ENCODE results near the gene HNRNPR. TPM values are rescaled to one million over a fixed set of nuclear protein-coding genes. Genes with fewer than 3 reads are reported as not detected.

HNRNPR gene
- total RNA-seq, 2 experiments from 2014 or later = 92.0 to 93.3 TPM

GRCh38 chr1:23371987-23372880, 28.1 kb upstream of the HNRNPR start:
- peaks cover 27% of the 10 kb centered on the region for H3K4me1 ChIP-seq (ENCODE audit: insufficient read depth, low read length)
- DNase-seq (no peak), ATAC-seq (ENCODE audit: poor library complexity) (no peak)
- POLR2A ChIA-PET = no interaction called here
- TF ChIP-seq, protein P1, sequence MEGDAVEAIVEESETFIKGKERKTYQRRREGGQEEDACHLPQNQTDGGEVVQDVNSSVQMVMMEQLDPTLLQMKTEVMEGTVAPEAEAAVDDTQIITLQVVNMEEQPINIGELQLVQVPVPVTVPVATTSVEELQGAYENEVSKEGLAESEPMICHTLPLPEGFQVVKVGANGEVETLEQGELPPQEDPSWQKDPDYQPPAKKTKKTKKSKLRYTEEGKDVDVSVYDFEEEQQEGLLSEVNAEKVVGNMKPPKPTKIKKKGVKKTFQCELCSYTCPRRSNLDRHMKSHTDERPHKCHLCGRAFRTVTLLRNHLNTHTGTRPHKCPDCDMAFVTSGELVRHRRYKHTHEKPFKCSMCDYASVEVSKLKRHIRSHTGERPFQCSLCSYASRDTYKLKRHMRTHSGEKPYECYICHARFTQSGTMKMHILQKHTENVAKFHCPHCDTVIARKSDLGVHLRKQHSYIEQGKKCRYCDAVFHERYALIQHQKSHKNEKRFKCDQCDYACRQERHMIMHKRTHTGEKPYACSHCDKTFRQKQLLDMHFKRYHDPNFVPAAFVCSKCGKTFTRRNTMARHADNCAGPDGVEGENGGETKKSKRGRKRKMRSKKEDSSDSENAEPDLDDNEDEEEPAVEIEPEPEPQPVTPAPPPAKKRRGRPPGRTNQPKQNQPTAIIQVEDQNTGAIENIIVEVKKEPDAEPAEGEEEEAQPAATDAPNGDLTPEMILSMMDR (IDR thresholded peaks at IDR 0.05) = no peak
- CTCF ChIA-PET = no interaction called here
- Mint-ChIP-seq H3K27ac (no peak overlapping the region), H3K4me3 (peak overlapping the region; percentile 15), H3K4me1 (ENCODE audit: low read depth) (peaks cover 27% of the 10 kb centered on the region), H3K27me3 (no peaks in the 10 kb centered on the region), H3K9me3 (no peaks in the 10 kb centered on the region), H3K36me3 (ENCODE audit: low read depth) (peaks cover 16% of the 10 kb centered on the region)
- H3K36me3 ChIP-seq (ENCODE audit: insufficient read depth, low read length) = no peaks in the 10 kb centered on the region
- no peak overlapping the region for H3K27ac ChIP-seq (ENCODE audit: low read depth in 1 of 2, low read length in 2 of 2)
- H3K9me3 ChIP-seq (ENCODE audit: control insufficient read depth in 1 of 2, insufficient read depth in 1 of 2, low read length in 2 of 2) = no peaks in the 10 kb centered on the region
- H3K4me3 ChIP-seq (ENCODE audit: low read length) = no peak overlapping the region
- H3K27me3 ChIP-seq (ENCODE audit: control insufficient read depth in 1 of 2, insufficient read depth in 2 of 2, low read length in 2 of 2) = no peaks in the 10 kb centered on the region
- intact Hi-C loops (cut with DNase I, micrococcal nuclease) = no loop called here

DNA sequence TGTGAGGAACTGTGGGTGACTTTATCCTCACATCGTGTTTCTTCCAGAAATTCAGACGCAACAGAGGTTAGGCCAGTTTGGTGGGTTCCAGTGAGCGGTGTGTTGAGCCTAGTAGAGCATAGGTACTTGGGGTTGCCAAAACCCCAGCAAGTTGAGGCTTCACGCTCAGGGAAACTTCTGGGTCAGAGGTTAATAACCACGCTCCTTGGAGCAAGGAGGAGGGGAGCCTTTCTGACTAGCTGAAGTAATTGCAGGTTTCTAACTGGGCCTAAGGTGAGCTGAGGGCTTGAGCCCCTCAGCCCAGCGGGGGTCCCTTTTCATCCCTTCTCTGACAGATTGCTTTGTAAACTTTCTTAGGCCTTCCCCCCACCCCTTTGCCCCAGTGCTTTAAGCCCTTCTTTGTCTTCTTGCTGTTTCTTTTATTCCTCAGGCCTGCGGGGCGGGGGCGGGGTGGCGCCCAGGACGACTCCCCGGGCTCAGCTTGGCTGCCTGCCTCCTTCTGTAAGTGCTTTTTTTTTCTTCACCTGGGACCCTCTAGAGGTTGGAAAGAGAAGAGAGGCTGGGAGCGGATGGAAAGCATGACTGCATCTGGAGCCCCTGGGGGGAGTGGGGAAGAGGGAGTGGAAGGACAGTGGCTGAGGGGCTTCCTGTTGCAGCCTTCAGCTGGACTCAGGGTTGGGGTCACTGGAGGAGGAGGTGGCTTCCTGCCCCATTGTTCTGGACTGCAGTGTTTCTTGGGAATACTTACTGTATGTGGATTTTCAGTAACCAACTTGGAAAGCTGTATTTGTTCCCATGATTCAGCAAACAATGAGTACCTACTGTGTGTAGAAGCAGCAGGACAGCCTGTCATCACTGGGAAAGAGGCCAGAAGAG, 26.9 kb upstream of the HNRNPR start:
- H3K27ac ChIP-seq (ENCODE audit: low read depth in 1 of 2, low read length in 2 of 2) = no peak overlapping the region
- Mint-ChIP-seq H3K4me1 (ENCODE audit: low read depth) (peaks cover 40% of the 10 kb centered on the region), H3K4me3 (peak overlapping the region; percentile 100), H3K9me3 (no peaks in the 10 kb centered on the region), H3K36me3 (ENCODE audit: low read depth) (peaks cover 29% of the 10 kb centered on the region), H3K27ac (no peak overlapping the region), H3K27me3 (no peaks in the 10 kb centered on the region)
- H3K36me3 ChIP-seq (ENCODE audit: insufficient read depth, low read length) = peaks cover 3% of the 10 kb centered on the region
- no peaks in the 10 kb centered on the region for H3K9me3 ChIP-seq (ENCODE audit: control insufficient read depth in 1 of 2, insufficient read depth in 1 of 2, low read length in 2 of 2)
- ATAC-seq (ENCODE audit: poor library complexity) (no peak), DNase-seq (no peak)
- ChIA-PET POLR2A (interaction anchor here (0.7 to 3.9 kb wide), 2 partner anchors 26 to 169 kb away, joined by 3 to 116 read pairs; partner anchors contain the start of gene HNRNPR), CTCF (no interaction called here)
- H3K4me3 ChIP-seq (ENCODE audit: low read length) = no peak overlapping the region
- H3K27me3 ChIP-seq (ENCODE audit: control insufficient read depth in 1 of 2, insufficient read depth in 2 of 2, low read length in 2 of 2) = no peaks in the 10 kb centered on the region
- TF ChIP-seq, protein P1 (IDR thresholded peaks at IDR 0.05) = no peak
- peaks cover 29% of the 10 kb centered on the region for H3K4me1 ChIP-seq (ENCODE audit: insufficient read depth, low read length)
- intact Hi-C loops (cut with DNase I, micrococcal nuclease) = no loop called here

DNA sequence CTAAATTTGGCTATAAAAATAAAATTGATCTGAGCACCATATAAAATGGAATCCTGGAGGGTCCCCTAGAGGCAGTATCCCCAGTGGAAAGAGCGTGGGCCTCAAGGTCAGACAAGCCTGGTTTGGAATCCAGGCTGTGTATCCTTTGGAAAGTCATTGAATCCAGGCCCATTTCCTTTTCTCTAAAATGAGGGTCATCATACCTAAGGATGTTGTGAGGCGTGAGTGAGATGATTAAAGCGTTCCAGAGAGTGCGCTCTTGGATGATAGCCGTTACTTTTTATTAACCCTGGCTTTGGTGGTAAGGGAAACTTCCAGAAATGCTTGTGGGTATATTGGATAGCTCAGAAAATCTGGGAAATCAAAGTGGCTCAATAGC, 26.2 kb upstream of the HNRNPR start:
- TF ChIP-seq, protein P1 (IDR thresholded peaks at IDR 0.05) = no peak
- H3K27ac Mint-ChIP-seq = peak overlapping the region; percentile 95
- Histone ChIP-seq H3K4me3 (ENCODE audit: low read length) (no peak overlapping the region), H3K27me3 (ENCODE audit: control insufficient read depth in 1 of 2, insufficient read depth in 2 of 2, low read length in 2 of 2) (no peaks in the 10 kb centered on the region), H3K36me3 (ENCODE audit: insufficient read depth, low read length) (peaks cover 3% of the 10 kb centered on the region), H3K9me3 (ENCODE audit: control insufficient read depth in 1 of 2, insufficient read depth in 1 of 2, low read length in 2 of 2) (no peaks in the 10 kb centered on the region), H3K27ac (ENCODE audit: low read depth in 1 of 2, low read length in 2 of 2) (no peak overlapping the region), H3K4me1 (ENCODE audit: insufficient read depth, low read length) (peaks cover 29% of the 10 kb centered on the region)
- peak overlapping the region; percentile 100 for H3K4me3 Mint-ChIP-seq
- no peaks in the 10 kb centered on the region for H3K9me3 Mint-ChIP-seq
- ATAC-seq (ENCODE audit: poor library complexity) (no peak), DNase-seq (no peak)
- POLR2A ChIA-PET = interaction anchor here (0.7 to 3.9 kb wide), 2 partner anchors 26 to 170 kb away, joined by 3 to 116 read pairs; partner anchors contain the start of gene HNRNPR
- intact Hi-C loops (cut with DNase I, micrococcal nuclease) = no loop called here
- CTCF ChIA-PET = no interaction called here
- H3K4me1 Mint-ChIP-seq (ENCODE audit: low read depth) = peaks cover 43% of the 10 kb centered on the region
- H3K36me3 Mint-ChIP-seq (ENCODE audit: low read depth) = peaks cover 33% of the 10 kb centered on the region
- H3K27me3 Mint-ChIP-seq = no peaks in the 10 kb centered on the region
